A673 (cell line): ENCODE measurements around the gene PERM1. TPM values are rescaled to one million over a fixed set of nuclear protein-coding genes. Genes with fewer than 3 reads are reported as not detected.

ENCODE experiments used
- BruUV-seq: library from RNA; stranded (reverse); fragments of 400-500 nt; replicated peaks from 2 replicates; lab custom pipeline; 2021; lab: Mats Ljungman, UMichigan
- CTCF ChIA-PET: fragments of 300-600 bp; sonication (Branson Sonifier 250); formaldehyde crosslinking; loops from one replicate; lab custom pipeline; 2022; ENCODE audit warnings: antibody characterized with exemption; lab: Charles Lee
- POLR2A ChIA-PET: fragments of 300-600 bp; sonication (Branson Sonifier 250); formaldehyde crosslinking; loops from one replicate; lab custom pipeline; 2022; ENCODE audit warnings: antibody characterized with exemption; ENCODE audit not compliant: low non-redundant PET; lab: Charles Lee
- DNase-seq: peaks from one replicate; pipeline ENCODE4 v3.0.0-alpha.2; 2015; ENCODE audit warnings: low spot score
- H3K27ac ChIP-seq: fragments of 200-600 bp; sonication (generic); 2 replicates; pipeline ENCODE4 v1.5.1; 2016; ENCODE audit warnings: mixed run types, low read depth, mild to moderate bottlenecking, mixed read lengths, antibody characterized with exemption, low read length; ENCODE audit not compliant: poor library complexity, severe bottlenecking
- H3K27me3 ChIP-seq: fragments of 200-600 bp; sonication (generic); replicated peaks from 2 replicates; pipeline ENCODE4 v1.6.1; 2017; ENCODE audit warnings: mixed run types, low read depth, mild to moderate bottlenecking, mixed read lengths, antibody characterized with exemption, low read length; ENCODE audit not compliant: insufficient read depth, poor library complexity
- H3K36me3 ChIP-seq: fragments of 200-600 bp; sonication (generic); 2 replicates; pipeline ENCODE4 v1.6.1; 2016; ENCODE audit warnings: mixed run types, mild to moderate bottlenecking, mixed read lengths, antibody characterized with exemption, low read length; ENCODE audit not compliant: insufficient read depth, poor library complexity, severe bottlenecking
- H3K4me1 ChIP-seq: fragments of 200-600 bp; sonication (generic); 2 replicates; pipeline ENCODE4 v1.6.1; 2017; ENCODE audit warnings: mixed run types, mild to moderate bottlenecking, mixed read lengths, antibody characterized with exemption, low read length; ENCODE audit not compliant: insufficient read depth, poor library complexity, severe bottlenecking
- H3K4me3 ChIP-seq: fragments of 200-600 bp; sonication (generic); 2 replicates; pipeline ENCODE4 v1.5.1; 2016; ENCODE audit warnings: low read depth, mixed run types, mild to moderate bottlenecking, mixed read lengths, low read length; ENCODE audit not compliant: poor library complexity, severe bottlenecking
- H3K9me3 ChIP-seq: fragments of 200-600 bp; sonication (generic); 2 replicates; pipeline ENCODE4 v1.6.1; 2016; ENCODE audit warnings: mixed run types, low read depth, mild to moderate bottlenecking, mixed read lengths, antibody characterized with exemption, low read length; ENCODE audit not compliant: poor library complexity, severe bottlenecking
- CTCF ChIP-seq: fragments of 300-800, 200-600 bp; sonication (generic); conservative IDR thresholded peaks from 2 replicates; pipeline ENCODE4 v1.5.1; 2017; ENCODE audit warnings: low read depth, mild to moderate bottlenecking, antibody characterized with exemption, low read length, moderate library complexity, mixed read lengths
- EZH2 ChIP-seq: fragments of 200-600 bp; sonication (generic); IDR thresholded peaks from 2 replicates; pipeline ENCODE4 v1.6.1; 2017; ENCODE audit warnings: borderline replicate concordance, low read depth, mild to moderate bottlenecking, mixed read lengths, antibody characterized with exemption, low read length; ENCODE audit not compliant: poor library complexity, severe bottlenecking
- intact Hi-C: fragments of 100-400 bp; cut with micrococcal nuclease; formaldehyde crosslinking; loops from one replicate; pipeline ENCODE4 v1.10.0; 2022; ENCODE audit not compliant: unreplicated experiment
- total RNA-seq: library from RNA; stranded (reverse); gene quantifications from 2 replicates; pipeline ENCODE4 v1.2.3, GENCODE V29; 2021

PERM1 gene
- total RNA-seq, 1 experiment from 2014 or later, result not detected

GRCh38 chr1:930633-931138 lies 51.2 kb downstream of the PERM1 start:
- intact Hi-C loops, result no loop called here
- TF ChIP-seq CTCF, result no peak
- no peak for TF ChIP-seq EZH2
- Histone ChIP-seq H3K4me1 (peaks cover 51% of the 10 kb centered on the region), H3K4me3 (no peak overlapping the region), H3K27ac (no peak overlapping the region), H3K9me3 (no peaks in the 10 kb centered on the region), H3K27me3 (no peaks in the 10 kb centered on the region), H3K36me3 (no peaks in the 10 kb centered on the region)
- CTCF ChIA-PET, result no interaction called here
- POLR2A ChIA-PET, result no interaction called here
- DNase-seq, result no peak
- BruUV-seq, result no TSS peak

- ChIA-PET POLR2A (no interaction called here), CTCF (no interaction called here)
- BruUV-seq, result no TSS peak
- no peak for TF ChIP-seq EZH2
- TF ChIP-seq CTCF, result no peak
- H3K36me3 ChIP-seq, result no peaks in the 10 kb centered on the region
- intact Hi-C loops, result no loop called here
- no peak overlapping the region for H3K27ac ChIP-seq
- H3K9me3 ChIP-seq, result no peaks in the 10 kb centered on the region
- DNase-seq, result no peak
- no peaks in the 10 kb centered on the region for H3K27me3 ChIP-seq
- H3K4me3 ChIP-seq, result no peak overlapping the region
- peaks cover 44% of the 10 kb centered on the region for H3K4me1 ChIP-seq
Measured at GRCh38 chr1:929712-930632, 51.9 kb downstream of the PERM1 start.

GRCh38 chr1:928825-929661 lies 52.9 kb downstream of the PERM1 start:
- POLR2A ChIA-PET, result no interaction called here

More at GRCh38 chr1:928825-929661, 52.9 kb downstream of the PERM1 start:
- no TSS peak for BruUV-seq
- H3K9me3 ChIP-seq, result no peaks in the 10 kb centered on the region
- H3K4me1 ChIP-seq, result peaks cover 41% of the 10 kb centered on the region
- no peak overlapping the region for H3K4me3 ChIP-seq
- no peaks in the 10 kb centered on the region for H3K36me3 ChIP-seq
- H3K27ac ChIP-seq, result no peak overlapping the region
- no peak for TF ChIP-seq EZH2
- TF ChIP-seq CTCF, result no peak; the same call in 1 of the 2 replicates
- DNase-seq, result peak; percentile 55
- intact Hi-C loops, result no loop called here
- no peaks in the 10 kb centered on the region for H3K27me3 ChIP-seq
- CTCF ChIA-PET, result interaction anchor here (1.2 kb wide), 1 partner anchor 11 kb away, joined by 3 read pairs; no protein-coding TSS in a partner anchor
